Activated B cell treated with CpG ODN at 0.5 μM for 24 hours (primary cell): ENCODE results near the gene SMIM44. TPM values are rescaled to one million over a fixed set of nuclear protein-coding genes. Genes with fewer than 3 reads are reported as not detected.
A peak's percentile ranks its signal among the peaks of the same experiment; 100 is the strongest.

Source experiments
- ATAC-seq: fragments of 200-7000 bp; cut with Tn5 transposase; one replicate; pipeline ENCODE4 v1.10.0; 2021; ENCODE audit warnings: low read depth, mild to moderate bottlenecking, moderate library complexity
- CTCF ChIA-PET: fragments of 350-600 bp; sonication (Branson Sonifier 250); formaldehyde crosslinking; loops from one replicate; lab custom pipeline; 2021; ENCODE audit warnings: antibody characterized with exemption; lab: Charles Lee
- POLR2A ChIA-PET: fragments of 350-600 bp; sonication (Branson Sonifier 250); formaldehyde crosslinking; loops from one replicate; lab custom pipeline; 2021; ENCODE audit warnings: antibody characterized with exemption; lab: Charles Lee
- DNase-seq: peaks from one replicate; pipeline ENCODE4 v3.0.0; 2022
- H3K27ac Mint-ChIP-seq: one replicate; pipeline ENCODE4 v1.8.0; 2020; ENCODE audit warnings: mixed read lengths
- H3K27me3 Mint-ChIP-seq: one replicate; pipeline ENCODE4 v1.8.0; 2021; ENCODE audit warnings: mixed read lengths
- H3K36me3 Mint-ChIP-seq: one replicate; pipeline ENCODE4 v1.8.0; 2021; ENCODE audit warnings: low read depth, mixed read lengths
- H3K4me1 Mint-ChIP-seq: one replicate; pipeline ENCODE4 v1.8.0; 2021; ENCODE audit warnings: mixed read lengths
- H3K4me3 Mint-ChIP-seq: one replicate; pipeline ENCODE4 v1.8.0; 2020; ENCODE audit warnings: mild to moderate bottlenecking, mixed read lengths
- H3K9me3 Mint-ChIP-seq: one replicate; pipeline ENCODE4 v1.8.0; 2020; ENCODE audit warnings: mixed read lengths
- intact Hi-C: fragments of 100-400 bp; cut with micrococcal nuclease; formaldehyde crosslinking; loops from one replicate; pipeline ENCODE4 v1.15.1; 2024
- total RNA-seq: library from RNA; stranded (reverse); gene quantifications from 2 replicates; pipeline ENCODE4 v1.2.3, GENCODE V29; 2022
- TF ChIP-seq, protein P1 (sequence below): fragments of 200-600 bp; IDR thresholded peaks from one replicate; pipeline ENCODE4 v1.8.0; 2022; ENCODE audit warnings: antibody characterized with exemption, mild to moderate bottlenecking

The SMIM44 gene
- total RNA-seq, 1 donor from 2014 or later, result not detected

DNA sequence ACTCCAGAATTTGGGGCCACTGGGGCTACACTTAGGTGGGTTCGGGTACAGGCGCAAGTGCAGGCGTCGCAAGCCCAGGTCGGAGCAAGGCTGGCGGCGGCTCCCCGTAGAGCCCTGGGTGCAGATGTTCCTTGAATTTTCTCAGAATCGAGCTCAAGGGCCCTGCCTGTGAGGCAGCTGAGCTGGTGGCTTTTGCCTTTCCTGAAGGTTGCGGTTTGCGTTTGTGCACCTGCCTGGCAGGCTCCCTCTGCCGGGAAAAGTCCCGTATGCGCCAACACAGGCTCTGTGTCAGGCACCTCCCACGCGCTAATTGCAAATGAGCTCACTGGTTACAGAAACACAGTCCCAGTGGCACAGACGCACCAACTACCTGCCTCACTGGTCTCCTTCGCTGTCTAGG lies 11.3 kb upstream of the SMIM44 start:
- H3K4me1 Mint-ChIP-seq, result peaks cover 7% of the 10 kb centered on the region
- H3K9me3 Mint-ChIP-seq, result no peaks in the 10 kb centered on the region
- no peak for ATAC-seq
- H3K4me3 Mint-ChIP-seq, result no peak overlapping the region
- H3K27ac Mint-ChIP-seq, result no peak overlapping the region
- intact Hi-C loops, result no loop called here
- H3K36me3 Mint-ChIP-seq, result peaks cover 59% of the 10 kb centered on the region
- no peak for DNase-seq
- ChIA-PET POLR2A (no interaction called here), CTCF (interaction anchor here (1.1 kb wide), 1 partner anchor 10 kb away, joined by 5 read pairs; no protein-coding TSS in a partner anchor)
- TF ChIP-seq, protein P1, sequence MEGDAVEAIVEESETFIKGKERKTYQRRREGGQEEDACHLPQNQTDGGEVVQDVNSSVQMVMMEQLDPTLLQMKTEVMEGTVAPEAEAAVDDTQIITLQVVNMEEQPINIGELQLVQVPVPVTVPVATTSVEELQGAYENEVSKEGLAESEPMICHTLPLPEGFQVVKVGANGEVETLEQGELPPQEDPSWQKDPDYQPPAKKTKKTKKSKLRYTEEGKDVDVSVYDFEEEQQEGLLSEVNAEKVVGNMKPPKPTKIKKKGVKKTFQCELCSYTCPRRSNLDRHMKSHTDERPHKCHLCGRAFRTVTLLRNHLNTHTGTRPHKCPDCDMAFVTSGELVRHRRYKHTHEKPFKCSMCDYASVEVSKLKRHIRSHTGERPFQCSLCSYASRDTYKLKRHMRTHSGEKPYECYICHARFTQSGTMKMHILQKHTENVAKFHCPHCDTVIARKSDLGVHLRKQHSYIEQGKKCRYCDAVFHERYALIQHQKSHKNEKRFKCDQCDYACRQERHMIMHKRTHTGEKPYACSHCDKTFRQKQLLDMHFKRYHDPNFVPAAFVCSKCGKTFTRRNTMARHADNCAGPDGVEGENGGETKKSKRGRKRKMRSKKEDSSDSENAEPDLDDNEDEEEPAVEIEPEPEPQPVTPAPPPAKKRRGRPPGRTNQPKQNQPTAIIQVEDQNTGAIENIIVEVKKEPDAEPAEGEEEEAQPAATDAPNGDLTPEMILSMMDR, result no peak
- no peaks in the 10 kb centered on the region for H3K27me3 Mint-ChIP-seq

DNA sequence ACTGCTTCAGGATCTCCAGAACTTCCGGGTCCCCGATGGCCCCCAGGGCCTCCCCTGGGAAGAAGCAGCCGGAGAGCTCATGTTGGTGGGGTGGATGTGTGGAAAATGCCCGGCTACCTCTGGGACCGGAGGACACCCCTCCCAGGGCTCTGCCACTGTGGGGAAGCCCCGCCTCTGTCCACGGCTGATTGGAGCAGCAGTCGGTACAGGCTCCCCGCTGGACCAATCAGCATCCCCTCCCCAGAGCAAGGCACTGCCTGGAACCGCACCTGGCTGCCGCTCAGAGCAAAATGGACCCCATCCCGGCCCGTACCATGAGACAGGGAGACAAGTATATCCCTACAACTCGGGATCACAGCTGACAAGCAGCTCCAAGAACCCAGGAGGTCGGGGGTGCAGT lies 10.8 kb upstream of the SMIM44 start:
- ATAC-seq (peak; percentile 54), DNase-seq (no peak)
- ChIA-PET CTCF (interaction anchor here (1.1 kb wide), 1 partner anchor 9 kb away, joined by 5 read pairs; no protein-coding TSS in a partner anchor), POLR2A (no interaction called here)
- peaks cover 4% of the 10 kb centered on the region for H3K4me1 Mint-ChIP-seq
- H3K27ac Mint-ChIP-seq, result no peak overlapping the region
- H3K27me3 Mint-ChIP-seq, result no peaks in the 10 kb centered on the region
- H3K36me3 Mint-ChIP-seq, result peaks cover 57% of the 10 kb centered on the region
- H3K4me3 Mint-ChIP-seq, result no peak overlapping the region
- intact Hi-C loops, result no loop called here
- TF ChIP-seq, protein P1, result no peak
- no peaks in the 10 kb centered on the region for H3K9me3 Mint-ChIP-seq

DNA sequence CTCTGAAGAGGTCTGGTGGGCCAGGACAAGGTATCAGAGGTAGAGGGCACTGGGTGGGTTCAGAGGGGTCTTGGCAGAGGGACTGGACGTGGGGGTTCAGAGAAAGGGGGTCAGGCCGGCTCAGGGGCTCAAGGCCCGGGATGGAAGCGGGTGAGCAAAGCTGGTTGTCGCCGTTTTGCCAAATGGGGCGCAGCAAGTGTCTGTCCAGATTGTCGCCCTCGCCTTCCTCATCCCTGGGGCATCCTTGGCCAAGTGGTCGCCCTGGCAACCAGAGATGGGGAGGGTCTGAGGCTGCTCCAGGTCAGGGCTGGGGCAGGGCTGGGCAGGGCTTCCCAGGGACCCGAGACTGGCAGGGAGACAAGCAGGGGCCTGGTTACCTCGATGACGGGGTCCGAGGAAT lies 10.4 kb upstream of the SMIM44 start:
- intact Hi-C loops, result no loop called here
- ChIA-PET CTCF (no interaction called here), POLR2A (no interaction called here)
- no peak overlapping the region for H3K4me3 Mint-ChIP-seq
- no peaks in the 10 kb centered on the region for H3K27me3 Mint-ChIP-seq
- H3K9me3 Mint-ChIP-seq, result no peaks in the 10 kb centered on the region
- H3K36me3 Mint-ChIP-seq, result peaks cover 56% of the 10 kb centered on the region
- DNase-seq (no peak), ATAC-seq (no peak)
- TF ChIP-seq, protein P1, result no peak
- peaks cover 2% of the 10 kb centered on the region for H3K4me1 Mint-ChIP-seq
- H3K27ac Mint-ChIP-seq, result no peak overlapping the region

DNA sequence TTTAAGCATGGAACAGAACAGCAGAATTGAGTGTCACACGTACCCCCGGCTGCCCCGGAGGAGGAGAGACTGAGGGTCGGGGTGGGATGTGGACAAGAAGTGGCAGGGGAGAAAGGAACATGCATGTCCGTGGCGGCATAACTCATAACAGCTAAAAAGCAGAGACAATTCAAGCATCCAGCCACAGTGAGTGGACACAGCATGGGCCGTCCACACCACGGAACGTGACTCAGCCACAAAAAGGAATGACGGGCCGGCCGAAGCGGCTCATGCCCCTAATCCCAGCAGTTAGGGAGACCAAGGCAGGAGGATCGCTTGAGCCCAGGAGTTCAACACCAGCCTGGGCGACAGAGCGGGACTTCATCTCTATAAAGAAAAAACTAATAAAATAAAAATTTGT lies 9.7 kb upstream of the SMIM44 start:
- ChIA-PET POLR2A (no interaction called here), CTCF (no interaction called here)
- no peak overlapping the region for H3K4me3 Mint-ChIP-seq
- ATAC-seq (no peak), DNase-seq (no peak)
- H3K36me3 Mint-ChIP-seq, result peaks cover 57% of the 10 kb centered on the region
- H3K27me3 Mint-ChIP-seq, result no peaks in the 10 kb centered on the region
- TF ChIP-seq, protein P1, result no peak
- H3K4me1 Mint-ChIP-seq, result peaks cover under 1% of the 10 kb centered on the region
- intact Hi-C loops, result no loop called here
- H3K27ac Mint-ChIP-seq, result no peak overlapping the region
- no peaks in the 10 kb centered on the region for H3K9me3 Mint-ChIP-seq

DNA sequence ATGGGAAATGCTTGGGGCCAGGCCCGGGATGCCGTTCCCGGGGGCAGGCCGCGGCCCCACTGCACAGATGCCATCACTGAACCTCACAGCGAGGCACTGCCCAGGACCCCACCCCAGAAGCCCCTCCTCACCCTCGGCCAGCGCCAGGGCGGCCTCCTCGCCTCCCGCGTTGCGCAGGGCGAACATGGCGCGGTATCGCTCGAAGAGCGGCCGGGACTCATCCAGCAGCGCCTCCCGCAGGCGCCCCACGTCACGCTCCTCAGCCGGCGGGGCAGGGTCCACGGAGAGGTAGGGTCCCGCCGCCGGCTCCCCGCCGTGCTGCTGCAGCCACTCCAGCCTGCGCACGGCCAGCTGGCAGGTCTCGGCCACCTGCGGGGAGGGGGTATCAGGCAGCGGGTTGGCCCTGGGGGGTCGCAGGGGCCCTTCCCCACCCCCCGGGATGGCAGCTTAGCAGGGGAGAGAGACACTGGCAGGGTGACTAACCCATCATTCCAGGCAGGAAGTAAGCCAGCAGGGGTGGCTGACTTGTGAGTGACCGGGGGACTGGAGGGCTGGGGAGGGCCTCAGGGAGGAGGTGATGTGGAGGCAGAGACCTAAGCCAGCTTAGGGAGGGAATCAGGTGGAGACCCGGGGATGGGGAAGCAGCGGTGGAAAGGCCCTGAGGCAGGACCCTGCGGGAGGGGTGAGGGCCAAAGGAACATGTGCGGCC lies 9.0 kb upstream of the SMIM44 start:
- peaks cover 55% of the 10 kb centered on the region for H3K36me3 Mint-ChIP-seq
- no peaks in the 10 kb centered on the region for H3K9me3 Mint-ChIP-seq
- intact Hi-C loops, result no loop called here
- no peak for ATAC-seq
- H3K4me3 Mint-ChIP-seq, result no peak overlapping the region
- no peak overlapping the region for H3K27ac Mint-ChIP-seq
- TF ChIP-seq, protein P1, result no peak
- no peaks in the 10 kb centered on the region for H3K27me3 Mint-ChIP-seq
- ChIA-PET CTCF (no interaction called here), POLR2A (interaction anchor here (0.5 kb wide), 1 partner anchor 11 kb away, joined by 5 read pairs; no protein-coding TSS in a partner anchor)
- DNase-seq, result no peak
- H3K4me1 Mint-ChIP-seq, result no peaks in the 10 kb centered on the region
